Retinal pigment epithelial cell (primary cell): ENCODE data around the gene SFRP2.

Experiments used
- DNase-seq: peaks from one replicate; pipeline ENCODE4 v3.0.0-alpha.2; 2010; ENCODE audit warnings: low read depth
- H3K4me3 ChIP-seq: 2 replicates; pipeline ENCODE4 v1.5.1; 2011; ENCODE audit warnings: mild to moderate bottlenecking, low read length, control low read depth, moderate library complexity
- CTCF ChIP-seq: conservative IDR thresholded peaks from 2 replicates; pipeline ENCODE4 v1.5.1; 2011; ENCODE audit warnings: low read depth, low read length, control low read depth, inconsistent platforms

SFRP2 gene

GRCh38 chr4:153790500-153790865 is 1.6 kb upstream of the SFRP2 start:
- TF ChIP-seq CTCF, result no peak

GRCh38 chr4:153789741-153790499 is 1.0 kb upstream of the SFRP2 start:
- no peak overlapping the region for H3K4me3 ChIP-seq
- DNase-seq, result no peak
- no peak for TF ChIP-seq CTCF

More at GRCh38 chr4:153790500-153790865, 1.6 kb upstream of the SFRP2 start:
- no peak overlapping the region for H3K4me3 ChIP-seq
- no peak for DNase-seq

- H3K4me3 ChIP-seq, result no peak overlapping the region
- no peak for DNase-seq
These were observed 851 bp downstream of the SFRP2 start for GRCh38 chr4:153788051-153788412.

GRCh38 chr4:153787575-153787974 is 1.3 kb downstream of the SFRP2 start:
- H3K4me3 ChIP-seq, result no peak overlapping the region
- TF ChIP-seq CTCF, result no peak
- DNase-seq, result no peak

More at GRCh38 chr4:153788051-153788412, 851 bp downstream of the SFRP2 start:
- no peak for TF ChIP-seq CTCF

- TF ChIP-seq CTCF, result no peak
- no peak overlapping the region for H3K4me3 ChIP-seq
- DNase-seq, result no peak
These were observed 1.8 kb downstream of the SFRP2 start for GRCh38 chr4:153787061-153787560.

GRCh38 chr4:153785910-153786721 is 2.8 kb downstream of the SFRP2 start:
- DNase-seq, result no peak
- no peak overlapping the region for H3K4me3 ChIP-seq
- peak; percentile 58 for TF ChIP-seq CTCF
